Pancreas (tissue), 8 donors: ENCODE measurements around the gene POTEH. TPM values are rescaled to one million over a fixed set of nuclear protein-coding genes. Genes with fewer than 3 reads are reported as not detected.

Source experiments
- polyA plus RNA-seq, 2 donors: library from polyadenylated mRNA; stranded (reverse); fragments of 200-250 nt; gene quantifications; one replicate each; pipeline ENCODE4 v1.2.3, GENCODE V29; 2013
- total RNA-seq, 6 donors: library from RNA; stranded (reverse); fragmentation: NEBNext Ultra II Directional in 4 of 6; extraction: Animal tissue kit (Norgen Biotek cat#: 25700) in 4 of 6; gene quantifications; one replicate each; pipeline versions ENCODE4 v1.2.1 to v1.2.4, GENCODE V29; 2021 to 2023
- donor health status: healthy with polysubstance abuse.
- donor health status: DM: no; HTN: no; CAD: no; lungs with moderate emphysema.
- donor health status: DM: no; HTN: no; CAD: no.
- donor health status: Bipolar disorder and iron deficiency.
- donor health status: DM: yes; HTN: yes; CAD: no.
- donor health status: DM: no; HTN: no; CAD: no.
- donor health status: DM: no; HTN: no; CAD: no.
- donor health status: DM: yes; HTN: yes; CAD: no.

POTEH gene
- total and polyA plus RNA-seq, 8 donors, result not detected

Other genes starting within 250 kb of the POTEH start
- gene OR11H1, start 161.8 kb upstream of the POTEH start, total RNA-seq, result not detected
- gene OR11H1, start 161.8 kb upstream of the POTEH start, polyA plus RNA-seq, result under 1 TPM in 1 of 2 donors, not detected in 1; 0.12 TPM